HG03280 (cell line): ENCODE data around the gene THOC6.
A peak's percentile ranks its signal among the peaks of the same experiment; 100 is the strongest.

Experiments
- ATAC-seq: cut with Tn5 transposase; IDR thresholded peaks from one replicate; pipeline ENCODE4 v1.9.1; 2021; ENCODE audit warnings: mild to moderate bottlenecking, moderate library complexity; ENCODE audit not compliant: unreplicated experiment

Gene THOC6

GRCh38 chr16:2991566-2992261 is 32.1 kb upstream of the THOC6 start:
- ATAC-seq: no peak

GRCh38 chr16:2992383-2993081 is 31.3 kb upstream of the THOC6 start:
- no peak for ATAC-seq

DNA sequence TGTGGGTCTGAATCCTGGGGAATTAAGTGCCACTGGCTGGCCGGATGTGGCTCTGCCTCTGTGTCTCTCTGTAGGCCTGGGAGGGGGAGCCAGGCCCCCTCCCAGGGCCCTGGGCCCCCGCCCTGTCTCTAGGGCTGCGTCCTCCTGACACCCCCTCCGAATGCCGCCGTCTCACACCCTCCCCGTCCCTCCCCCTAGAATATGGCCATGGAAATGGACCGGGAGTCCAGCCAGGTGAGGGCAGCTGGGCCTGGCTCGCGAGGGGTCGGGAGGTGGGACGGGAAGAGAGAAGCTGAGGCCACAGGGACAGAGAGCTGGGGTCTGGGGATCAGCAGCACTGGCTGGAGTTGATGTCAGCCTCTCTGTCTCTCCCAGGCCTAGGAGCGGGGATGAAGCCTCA is 27.5 kb upstream of the THOC6 start:
- ATAC-seq: no peak

GRCh38 chr16:2999929-3000328 is 23.9 kb upstream of the THOC6 start:
- ATAC-seq: no peak

DNA sequence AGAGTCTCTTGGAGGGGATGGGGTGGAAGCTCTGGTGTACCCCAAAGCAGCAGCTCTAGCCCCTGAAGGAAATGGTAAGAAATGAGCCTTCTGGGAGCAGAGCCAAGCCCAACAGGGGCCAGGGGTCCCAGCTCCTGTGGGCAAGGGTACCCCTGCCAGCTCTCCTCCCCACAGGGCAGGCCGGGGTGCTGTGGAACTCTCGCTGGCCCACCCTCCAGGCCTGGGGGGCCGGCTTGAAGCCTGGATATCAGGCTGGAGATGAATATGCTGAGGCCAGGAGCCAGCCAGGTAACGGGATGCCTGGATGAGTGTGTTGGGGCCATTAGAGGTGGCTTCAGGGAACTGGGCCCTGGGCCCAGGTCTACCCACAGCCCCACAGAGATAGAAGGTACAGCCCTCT is 23.3 kb upstream of the THOC6 start:
- no peak for ATAC-seq

- no peak for ATAC-seq
Observed at GRCh38 chr16:3001316-3001715, 22.5 kb upstream of the THOC6 start.

DNA sequence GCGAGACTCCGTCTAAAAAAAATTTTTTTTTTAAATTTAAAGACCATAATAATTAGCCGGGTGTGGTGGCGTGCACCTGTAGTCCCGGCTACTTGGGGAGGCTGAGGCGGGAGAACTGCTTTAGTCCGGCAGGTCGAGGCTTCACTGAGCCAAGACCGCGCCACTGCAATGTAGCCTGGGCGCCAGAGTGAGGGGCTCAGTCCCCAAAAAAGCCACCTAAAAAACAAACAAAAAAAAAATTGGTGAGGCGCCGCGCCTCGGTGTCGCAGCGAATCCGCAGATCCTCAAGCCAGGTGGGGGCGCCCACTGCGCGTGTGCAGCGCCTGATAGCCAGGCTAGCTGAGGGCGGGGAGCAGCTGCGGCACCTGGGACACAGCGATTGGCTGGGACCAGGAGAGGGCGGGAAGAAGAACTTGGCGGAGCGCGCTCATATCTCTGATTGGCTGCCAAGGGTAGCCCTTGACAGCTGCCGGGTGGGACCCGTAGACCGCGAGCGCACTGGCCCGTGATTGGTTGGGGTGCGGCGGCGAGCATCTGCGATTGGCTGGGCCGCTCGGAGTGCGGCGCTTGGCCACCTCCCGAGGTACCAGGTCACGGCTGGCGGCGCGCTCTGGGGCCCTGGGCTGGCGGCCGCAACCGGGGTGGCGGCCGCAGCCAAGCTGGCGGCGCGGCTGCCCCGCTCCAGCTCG is 20.1 kb upstream of the THOC6 start:
- ATAC-seq: peak; percentile 97

DNA sequence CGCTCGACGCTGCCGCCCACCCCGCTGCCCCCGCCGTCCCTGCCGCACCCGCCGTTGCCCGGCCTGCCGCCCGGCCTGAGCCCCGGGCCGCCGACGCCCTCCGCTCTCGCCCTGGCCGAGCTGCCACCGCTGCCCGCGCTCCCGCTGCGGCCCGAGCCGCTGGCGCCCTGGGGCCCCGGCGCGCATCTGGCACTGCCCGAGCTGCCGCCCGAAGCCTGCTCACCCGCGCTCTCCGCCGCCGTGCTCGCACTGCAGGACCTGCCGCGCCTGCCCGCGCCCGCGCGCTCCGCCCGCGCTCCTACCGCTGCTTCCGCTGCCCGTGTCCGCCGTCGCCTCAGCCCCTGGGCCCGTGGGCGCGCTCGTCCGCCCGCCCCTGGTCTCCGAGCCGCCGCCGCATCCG is 19.5 kb upstream of the THOC6 start:
- ATAC-seq: peak; percentile 16

GRCh38 chr16:3004781-3005284 is 19.0 kb upstream of the THOC6 start:
- no peak for ATAC-seq

DNA sequence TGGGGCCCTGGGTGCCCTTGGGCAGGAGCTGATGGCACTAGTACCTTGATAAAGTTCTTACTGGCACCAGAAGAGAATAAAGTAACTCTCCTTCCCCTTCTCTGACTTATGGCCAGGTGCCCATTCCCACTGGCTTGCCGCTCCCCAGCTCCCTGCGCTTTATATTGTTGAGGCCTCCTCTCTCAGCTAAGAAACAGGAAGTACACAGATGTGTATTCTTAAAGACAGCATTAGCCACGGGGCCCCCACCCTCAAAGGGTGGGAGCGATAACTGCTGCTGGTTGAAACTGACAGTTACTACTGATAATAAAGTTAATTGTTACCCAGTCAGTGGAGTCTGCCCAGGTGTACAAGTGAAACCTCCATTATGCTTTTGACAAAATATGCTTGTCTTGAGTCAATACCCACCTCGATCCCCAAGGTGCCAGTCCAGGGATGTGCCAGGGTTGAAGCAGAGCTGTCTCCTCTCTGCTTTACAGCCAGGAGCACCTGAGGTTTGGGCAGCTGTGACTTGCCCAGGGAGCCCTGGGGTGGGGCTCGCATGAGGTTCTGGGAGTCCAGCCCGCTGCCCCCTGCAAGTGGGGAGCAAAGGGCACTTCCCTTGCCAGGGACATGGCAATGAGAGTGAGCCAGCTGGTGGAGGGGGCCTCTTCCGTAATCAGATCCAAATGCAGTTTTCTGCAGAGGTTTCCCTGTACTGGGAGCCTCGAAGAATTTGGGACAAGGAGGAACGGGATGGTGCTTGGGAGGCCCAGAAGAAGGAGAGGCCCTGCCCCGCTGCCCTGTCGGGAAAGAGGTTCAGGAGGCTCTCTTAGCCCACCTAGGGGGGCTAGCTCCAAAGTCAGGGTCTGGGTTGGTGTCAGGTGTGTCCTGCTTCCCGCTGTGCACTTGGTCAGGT is 16.5 kb upstream of the THOC6 start:
- no peak for ATAC-seq

DNA sequence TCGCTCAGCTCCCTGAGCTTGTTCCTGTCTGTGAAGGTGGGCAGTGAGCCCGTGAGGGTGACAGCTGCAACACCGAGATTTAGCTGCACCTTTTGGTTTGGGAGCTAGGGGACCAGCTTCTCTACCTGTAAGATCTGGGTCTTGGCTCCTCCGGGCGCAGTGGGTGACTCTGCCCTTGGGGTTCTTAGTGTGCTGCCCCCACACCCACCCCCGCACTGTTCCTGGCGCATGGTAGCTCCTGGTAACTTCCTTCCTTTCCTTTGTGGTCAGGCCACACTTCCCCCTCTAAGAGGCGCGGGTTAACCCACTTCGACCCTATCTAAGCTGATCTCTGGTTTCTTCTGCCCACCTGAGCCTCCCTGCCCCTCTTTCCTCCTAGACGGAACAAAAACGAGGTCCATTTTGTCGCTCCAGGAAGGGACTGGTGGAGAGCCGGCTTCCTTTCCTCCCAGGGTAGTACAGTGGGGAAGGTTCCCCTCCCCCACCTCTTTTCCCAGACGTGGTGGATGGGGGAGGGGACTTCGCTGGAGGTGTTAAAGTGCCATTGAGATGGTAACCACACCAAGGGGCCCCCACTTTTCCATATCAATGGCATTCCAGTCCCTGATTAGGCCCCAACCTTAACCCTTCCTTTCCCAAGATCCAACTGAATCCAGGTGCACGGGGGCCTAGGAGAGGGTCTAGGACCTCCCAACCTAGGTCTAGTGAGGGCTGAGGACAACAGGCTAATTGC is 15.7 kb upstream of the THOC6 start:
- ATAC-seq: no peak

DNA sequence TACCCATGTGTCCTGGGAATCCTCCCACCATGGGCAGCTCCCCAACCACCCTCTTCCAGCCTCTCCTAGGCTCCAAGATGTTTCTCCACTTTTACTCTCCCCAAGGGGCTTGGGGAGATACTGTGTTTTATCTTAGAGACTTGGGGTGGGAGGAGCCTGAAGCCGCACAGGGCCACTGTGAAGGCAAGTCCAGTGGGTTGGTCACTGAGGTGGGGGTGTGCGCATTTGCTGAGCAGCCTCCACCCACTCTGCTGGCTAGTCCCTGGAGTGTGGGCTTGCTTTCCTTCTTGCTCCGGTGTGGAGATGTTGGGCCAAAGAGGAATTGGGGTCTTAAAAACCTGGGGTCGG is 15.2 kb upstream of the THOC6 start:
- ATAC-seq: no peak

DNA sequence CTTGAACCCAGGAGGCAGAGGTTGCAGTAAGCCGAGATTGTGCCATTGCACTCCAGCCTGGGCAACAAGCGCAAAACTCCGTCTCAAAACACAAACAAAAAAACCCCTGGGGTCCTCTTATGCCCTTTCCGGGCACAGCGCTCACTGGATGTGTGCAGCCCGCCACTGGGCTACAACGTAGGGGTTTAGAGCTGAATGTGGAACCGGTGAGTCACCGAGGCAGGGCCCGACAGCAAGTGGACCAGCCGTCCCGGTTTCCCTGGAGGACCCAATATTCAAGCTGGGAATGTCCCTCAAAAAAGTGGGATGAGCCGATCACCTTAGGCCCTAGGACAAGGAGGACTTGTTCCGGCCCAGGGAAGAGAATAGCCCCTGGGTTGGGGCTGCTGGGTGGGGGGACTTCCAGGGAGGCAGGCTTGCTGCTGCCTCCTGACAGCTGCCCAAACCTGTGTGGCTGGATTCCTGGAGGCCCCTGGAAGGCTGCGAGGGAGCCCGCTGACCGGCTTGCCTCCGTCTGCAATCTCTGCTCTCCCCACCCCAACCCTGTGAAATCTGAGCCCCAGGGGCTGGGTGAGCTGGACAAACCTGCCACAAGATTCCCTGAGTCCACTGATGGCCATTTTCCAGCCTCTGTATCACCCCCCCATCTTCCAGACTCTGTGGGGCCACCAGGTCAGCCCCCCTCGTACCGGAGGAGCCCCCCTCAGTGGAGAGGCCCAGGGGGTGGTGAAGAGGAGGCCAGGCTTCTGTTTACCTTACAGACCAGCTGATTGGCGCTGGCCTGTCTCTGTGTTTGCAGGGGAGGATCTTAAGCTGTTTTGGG is 14.1 kb upstream of the THOC6 start:
- ATAC-seq: no peak

DNA sequence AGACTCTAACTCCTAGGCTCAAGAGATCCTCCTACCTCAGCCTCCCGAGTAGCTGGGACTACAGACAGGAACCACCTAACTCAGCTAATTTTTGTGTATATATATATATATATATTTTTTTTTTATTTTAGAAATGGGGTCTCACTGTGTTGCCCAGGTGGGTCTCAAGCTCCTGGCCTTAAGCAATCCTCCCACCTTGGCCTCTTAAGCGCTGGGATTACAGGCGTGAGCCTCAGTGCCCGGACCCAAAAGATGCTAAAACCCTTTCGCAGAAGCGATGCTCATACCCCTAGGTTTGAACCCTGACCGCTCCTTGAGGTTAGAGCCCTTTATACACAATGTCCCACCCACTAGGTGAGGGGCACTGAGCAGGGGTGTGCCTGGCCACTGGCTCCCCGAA is 13.3 kb upstream of the THOC6 start:
- ATAC-seq: no peak

DNA sequence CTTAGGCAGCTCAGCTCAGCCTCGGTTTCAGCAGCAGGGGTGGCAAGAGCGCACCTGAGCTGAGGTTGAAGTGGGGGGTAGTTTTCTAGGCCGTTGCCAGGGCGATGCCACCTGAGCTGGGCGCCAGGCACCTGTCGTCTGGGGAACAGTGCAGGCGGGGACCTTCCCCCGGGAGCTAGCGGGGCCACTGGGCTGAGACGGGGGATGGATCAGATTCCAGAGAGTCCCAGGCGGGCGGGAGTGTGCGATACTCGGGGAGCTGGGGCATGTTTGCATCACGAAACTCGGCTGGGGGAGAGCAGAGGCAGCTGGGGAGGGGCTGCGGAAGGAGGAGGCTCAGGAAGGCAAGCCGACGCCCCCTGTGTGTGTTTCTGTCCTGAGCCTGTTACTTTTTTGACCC is 11.6 kb upstream of the THOC6 start:
- no peak for ATAC-seq

DNA sequence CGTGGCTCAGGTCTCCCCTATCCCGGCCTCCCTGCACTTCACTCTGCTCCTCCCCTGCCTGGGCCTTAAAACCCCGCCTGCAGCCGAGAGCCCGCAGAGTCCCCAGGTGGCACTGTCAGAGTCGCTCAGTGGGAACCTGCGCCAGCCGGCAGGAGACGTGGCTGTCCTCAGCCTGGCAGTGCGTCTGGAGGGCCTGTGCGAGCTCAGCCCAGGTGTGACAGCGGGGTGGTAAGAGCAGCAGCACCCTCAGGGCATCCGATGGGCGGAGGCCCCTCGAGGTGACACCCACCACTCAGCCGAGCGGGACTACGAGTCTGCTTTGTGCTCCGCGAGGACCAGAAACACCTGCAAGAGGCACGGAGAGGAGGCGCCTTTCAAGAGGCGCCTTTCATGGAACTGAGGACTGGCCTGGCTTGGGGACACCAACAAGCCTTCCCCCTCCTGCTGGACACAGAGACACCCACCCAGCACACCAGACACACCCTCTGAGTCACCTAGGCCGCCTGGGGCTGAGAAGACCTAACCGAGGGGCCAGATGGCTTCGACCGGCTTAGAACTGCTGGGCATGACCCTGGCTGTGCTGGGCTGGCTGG is 10.9 kb upstream of the THOC6 start, which contains the start of gene CLDN9:
CLDN9 (plus strand) TSS at position 96 of the 593 bp plus-strand sequence; CDS start at position 536, 440 bp downstream.
- no peak for ATAC-seq

DNA sequence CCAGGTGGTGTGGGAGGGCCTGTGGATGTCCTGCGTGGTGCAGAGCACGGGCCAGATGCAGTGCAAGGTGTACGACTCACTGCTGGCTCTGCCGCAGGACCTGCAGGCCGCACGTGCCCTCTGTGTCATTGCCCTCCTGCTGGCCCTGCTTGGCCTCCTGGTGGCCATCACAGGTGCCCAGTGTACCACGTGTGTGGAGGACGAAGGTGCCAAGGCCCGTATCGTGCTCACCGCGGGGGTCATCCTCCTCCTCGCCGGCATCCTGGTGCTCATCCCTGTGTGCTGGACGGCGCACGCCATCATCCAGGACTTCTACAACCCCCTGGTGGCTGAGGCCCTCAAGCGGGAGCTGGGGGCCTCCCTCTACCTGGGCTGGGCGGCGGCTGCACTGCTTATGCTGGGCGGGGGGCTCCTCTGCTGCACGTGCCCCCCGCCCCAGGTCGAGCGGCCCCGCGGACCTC is 10.3 kb upstream of the THOC6 start:
- no peak for ATAC-seq

- no peak for ATAC-seq
Observed at GRCh38 chr16:3013998-3014690, 9.7 kb upstream of the THOC6 start.
